SK-N-DZ (cell line): ENCODE results near the gene ZBTB20.
"Not testable (repeated sequence)": the region's sequence is repeated elsewhere in the genome, so short reads cannot be mapped to it uniquely, and the experiment has no call there.

Experiments used
- DNase-seq: peaks from one replicate; pipeline ENCODE4 v3.0.0-alpha.2; 2015; ENCODE audit warnings: low spot score

ZBTB20 gene

DNA sequence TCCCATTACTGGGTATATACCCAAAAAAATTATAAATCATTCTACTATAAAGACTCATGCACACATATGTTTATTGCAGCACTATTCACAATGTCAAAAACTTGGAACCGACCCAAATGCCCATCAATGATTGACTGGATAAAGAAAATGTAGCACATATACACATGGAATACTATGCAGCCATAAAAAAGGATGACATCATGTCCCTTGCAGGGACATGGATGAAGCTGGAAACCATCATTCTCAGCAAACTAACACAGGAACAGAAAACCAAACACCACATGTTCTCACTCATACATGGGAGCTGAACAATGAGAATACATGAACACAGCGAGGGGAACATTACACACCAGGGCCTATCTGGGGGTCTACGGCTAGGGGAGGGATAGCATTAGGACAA is 467.3 kb downstream of the ZBTB20 start:
- not testable (repeated sequence) for DNase-seq

DNA sequence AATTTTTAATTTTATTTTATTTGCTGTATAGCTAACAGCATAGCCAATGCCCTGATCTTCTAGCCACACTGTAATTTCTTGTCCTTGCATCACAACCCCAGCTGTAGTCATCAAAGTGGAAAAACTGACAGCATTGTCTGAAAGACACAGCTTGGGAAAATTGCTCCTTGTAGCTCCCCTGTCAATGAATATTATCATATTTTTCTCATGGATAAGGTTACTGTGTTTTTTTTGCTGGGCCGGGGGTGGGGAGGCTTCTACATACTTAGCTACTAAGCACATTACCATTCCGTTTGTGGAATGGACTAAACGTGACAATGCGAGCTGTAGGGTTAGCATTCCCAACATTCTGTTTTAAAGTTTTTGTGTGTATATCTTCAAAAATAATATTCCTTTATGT is 472.0 kb downstream of the ZBTB20 start:
- no peak for DNase-seq

DNA sequence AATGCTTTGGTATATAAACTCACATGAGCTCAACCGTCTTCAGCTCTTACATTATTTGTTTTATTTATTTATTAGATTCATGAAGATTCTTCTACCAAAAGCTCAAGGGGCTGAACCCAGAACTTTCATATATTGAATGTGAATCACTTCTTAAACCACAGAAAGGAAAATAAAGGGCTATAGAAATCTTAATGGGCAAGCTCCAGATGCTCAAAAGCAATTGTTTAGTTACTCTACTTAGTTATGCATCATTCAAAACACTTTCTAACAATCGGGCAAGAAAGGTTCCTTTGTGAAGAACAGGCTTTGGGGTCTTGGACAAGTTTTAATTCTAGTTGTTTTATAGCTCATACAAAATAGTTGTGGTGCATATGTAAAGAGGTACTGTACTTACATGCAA is 473.1 kb downstream of the ZBTB20 start:
- no peak for DNase-seq

DNA sequence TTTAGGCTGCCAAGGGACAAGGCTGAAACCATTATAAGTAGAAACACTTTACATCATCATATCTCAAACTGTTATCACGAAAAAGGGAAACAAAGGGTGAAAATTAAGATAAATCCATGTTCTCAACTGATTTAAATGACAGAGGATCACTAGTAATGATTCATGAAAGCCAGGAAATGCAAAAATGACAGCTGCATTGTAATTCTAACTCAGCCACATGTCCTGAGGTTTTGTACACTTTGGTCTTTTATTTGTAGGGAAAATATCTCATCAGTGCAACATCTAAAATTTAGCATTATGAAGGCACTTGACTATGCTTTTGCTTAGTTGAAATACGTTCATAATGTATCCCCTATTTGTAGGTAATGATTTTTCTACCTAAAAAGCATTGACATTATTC is 473.6 kb downstream of the ZBTB20 start:
- DNase-seq, result no peak

DNA sequence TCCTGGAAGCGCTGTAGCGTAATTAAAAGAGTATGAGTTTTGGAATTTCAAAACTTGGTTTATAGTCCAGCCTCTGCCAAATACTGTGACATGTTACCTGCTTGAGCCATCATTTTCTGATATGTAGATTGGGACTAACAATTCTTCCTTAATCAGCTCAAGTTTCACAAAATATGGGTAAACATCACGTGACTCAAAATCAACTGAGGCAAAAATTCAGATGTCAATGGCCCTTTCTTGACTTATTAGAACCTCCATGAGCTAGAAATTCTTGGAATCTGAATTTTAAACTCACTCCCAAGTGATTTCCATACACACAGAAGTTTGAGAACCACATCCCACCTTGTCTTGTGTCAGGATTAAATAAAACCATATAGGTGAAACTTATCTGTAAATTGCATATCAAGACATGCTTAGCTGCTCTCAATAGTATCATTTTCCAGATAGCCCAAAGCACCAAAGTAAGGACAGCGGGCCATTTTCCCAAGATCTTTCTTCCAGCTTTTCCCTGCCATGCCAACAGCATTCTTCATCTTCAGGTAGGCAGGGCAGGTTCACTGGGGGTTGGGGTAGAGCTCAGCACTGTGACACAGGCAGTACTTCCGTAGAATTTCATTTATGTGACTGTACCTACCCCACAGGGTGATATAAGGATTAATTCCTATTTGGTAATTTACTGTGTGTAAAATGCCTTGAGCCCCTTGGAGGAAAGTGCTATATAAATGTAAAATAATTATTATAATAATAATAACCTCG is 474.2 kb downstream of the ZBTB20 start:
- no peak for DNase-seq

DNA sequence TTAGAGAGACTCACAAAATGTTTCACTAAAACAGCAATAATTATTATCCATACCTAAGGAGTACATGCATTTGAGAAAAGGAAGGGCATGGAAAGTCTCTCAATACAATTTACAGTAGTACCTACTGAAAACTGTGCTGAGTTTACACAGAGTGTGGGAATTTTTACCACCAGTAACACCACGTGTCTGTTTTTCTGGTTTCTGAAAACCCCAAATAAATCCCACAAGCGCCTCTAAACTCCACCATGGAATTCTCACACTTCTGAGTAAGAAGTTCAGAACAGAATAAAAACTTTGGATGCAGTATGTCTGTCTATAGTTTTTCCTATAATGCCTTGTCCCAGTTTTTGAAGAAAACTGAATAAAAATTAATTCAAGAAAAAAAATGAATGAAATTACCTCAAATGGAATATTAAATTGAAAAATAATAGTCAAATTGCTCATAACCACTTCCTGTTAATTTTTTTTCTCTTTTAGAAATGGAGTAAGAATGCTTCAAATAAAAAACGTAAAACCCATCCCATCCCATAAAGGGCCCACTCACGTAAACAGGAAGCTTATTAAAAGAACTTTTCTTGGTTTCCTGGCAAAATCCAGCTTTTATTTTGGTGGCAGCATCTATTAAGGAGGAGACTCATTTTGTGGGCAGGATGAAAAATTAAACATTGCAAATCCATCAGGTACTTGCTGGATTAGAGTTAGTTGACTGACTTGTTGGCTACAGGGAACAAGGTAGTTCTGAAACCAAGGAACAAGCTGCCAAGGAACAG is 475.2 kb downstream of the ZBTB20 start:
- DNase-seq, result no peak

DNA sequence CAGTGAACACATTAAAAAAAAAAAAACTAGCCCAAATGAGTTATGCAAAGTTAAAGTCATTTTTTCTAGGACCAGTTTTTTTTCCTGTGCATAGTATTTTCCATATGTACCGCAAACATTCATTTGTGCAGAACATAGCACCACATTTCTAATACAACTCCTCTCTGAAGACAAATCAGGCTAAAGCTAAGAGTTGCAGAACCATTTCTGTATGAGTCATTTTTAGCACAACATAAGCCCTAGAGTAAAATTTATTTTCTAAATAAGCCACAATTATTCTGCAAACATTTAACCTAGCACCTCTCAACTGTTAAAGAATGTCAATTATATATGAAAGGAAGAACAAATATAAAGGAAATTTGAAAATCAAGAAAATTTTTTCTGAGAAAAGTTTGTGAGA is 477.5 kb downstream of the ZBTB20 start:
- no peak for DNase-seq

DNA sequence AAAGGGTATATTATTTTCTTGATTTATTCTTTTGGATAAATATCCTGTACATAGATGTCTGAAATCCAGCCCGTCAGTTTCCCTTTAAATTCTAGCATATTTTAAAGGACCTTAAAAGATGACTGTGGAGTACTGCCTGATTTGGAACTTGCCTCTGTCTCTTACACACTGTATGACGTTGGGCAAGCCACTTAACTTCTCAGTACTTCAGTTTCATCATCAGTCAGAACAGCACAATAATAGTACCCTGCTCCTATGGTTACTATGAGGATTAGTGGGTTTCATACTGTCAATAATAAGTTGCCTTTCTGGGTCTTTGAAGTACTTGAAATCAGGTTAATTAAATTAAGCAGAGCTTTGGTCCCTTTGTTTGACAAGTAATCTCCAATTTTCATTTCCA is 479.0 kb downstream of the ZBTB20 start:
- no peak for DNase-seq

DNA sequence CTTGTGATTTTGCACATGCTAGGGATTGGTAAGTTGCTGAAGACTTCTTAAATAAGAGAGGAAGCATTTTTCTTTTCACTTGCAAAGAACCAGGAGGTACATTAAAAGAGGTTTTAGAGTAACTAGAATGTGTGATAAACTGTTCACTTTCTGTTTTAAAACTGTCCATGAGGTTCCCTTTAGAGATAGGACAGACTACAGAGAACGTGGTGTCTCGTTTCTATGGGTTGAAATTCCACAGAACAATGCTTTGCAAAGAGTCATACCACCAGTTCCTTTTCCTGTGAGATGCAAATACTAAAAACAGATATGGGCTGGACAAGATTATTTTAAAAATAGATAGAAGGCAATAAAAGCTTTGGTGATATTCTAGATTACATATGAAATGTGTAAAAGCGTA is 480.5 kb downstream of the ZBTB20 start:
- no peak for DNase-seq

DNA sequence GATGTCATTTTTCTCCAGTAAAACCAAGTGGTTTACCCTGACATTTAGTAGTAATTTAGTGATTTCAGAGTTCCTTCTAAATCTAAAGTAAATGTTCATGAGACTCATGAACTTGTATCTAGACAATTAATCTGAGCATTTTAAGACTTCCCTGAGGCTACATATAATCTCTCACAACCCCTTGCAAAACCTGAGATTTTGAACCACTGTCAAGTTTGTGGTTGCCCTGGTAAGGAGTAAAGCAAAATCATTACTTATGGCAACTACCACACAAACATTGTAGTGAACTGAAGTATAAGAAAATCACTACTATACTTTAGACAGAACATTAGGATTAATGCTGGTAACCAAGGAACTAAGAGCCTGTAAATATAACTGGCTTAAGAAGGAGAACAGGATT is 483.1 kb downstream of the ZBTB20 start:
- DNase-seq, result no peak

DNA sequence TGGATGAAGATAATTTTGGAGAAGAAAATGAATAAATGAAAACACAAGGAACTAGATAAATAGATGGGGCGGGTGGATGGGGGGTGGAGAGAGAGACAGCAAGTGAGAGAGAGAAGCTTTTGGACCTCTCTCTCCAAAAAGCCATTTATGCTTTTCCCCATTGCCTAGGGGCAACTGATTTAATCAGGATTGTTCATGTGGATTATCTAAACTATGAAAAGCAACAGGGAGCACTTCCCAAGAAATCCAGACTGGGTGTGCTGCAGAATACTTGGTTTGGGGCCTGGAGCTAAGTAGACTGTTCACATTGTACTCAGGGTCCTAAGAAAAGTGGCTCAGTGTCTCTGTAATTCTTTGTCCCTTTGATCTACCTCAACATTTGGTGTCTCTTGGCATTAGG is 486.3 kb downstream of the ZBTB20 start:
- no peak for DNase-seq

DNA sequence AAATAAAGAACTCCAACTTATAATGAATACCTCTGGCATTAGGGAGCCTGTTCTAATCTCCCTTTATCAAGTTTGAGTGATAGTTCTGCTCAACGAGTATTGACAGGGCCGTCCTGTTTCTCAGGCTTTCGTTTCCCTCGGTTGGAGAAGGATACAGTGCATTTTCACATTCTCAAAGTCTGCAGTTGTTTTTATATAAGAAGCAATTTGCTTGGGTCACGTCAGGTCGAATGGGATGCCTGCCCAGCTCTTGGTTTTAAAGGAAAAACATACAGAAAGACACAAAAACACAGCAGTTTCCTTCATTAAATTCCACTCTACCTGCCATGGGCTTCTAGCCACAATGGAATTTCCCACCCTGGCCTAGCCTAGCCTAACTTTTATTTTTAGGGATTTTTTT is 487.0 kb downstream of the ZBTB20 start:
- DNase-seq, result no peak

DNA sequence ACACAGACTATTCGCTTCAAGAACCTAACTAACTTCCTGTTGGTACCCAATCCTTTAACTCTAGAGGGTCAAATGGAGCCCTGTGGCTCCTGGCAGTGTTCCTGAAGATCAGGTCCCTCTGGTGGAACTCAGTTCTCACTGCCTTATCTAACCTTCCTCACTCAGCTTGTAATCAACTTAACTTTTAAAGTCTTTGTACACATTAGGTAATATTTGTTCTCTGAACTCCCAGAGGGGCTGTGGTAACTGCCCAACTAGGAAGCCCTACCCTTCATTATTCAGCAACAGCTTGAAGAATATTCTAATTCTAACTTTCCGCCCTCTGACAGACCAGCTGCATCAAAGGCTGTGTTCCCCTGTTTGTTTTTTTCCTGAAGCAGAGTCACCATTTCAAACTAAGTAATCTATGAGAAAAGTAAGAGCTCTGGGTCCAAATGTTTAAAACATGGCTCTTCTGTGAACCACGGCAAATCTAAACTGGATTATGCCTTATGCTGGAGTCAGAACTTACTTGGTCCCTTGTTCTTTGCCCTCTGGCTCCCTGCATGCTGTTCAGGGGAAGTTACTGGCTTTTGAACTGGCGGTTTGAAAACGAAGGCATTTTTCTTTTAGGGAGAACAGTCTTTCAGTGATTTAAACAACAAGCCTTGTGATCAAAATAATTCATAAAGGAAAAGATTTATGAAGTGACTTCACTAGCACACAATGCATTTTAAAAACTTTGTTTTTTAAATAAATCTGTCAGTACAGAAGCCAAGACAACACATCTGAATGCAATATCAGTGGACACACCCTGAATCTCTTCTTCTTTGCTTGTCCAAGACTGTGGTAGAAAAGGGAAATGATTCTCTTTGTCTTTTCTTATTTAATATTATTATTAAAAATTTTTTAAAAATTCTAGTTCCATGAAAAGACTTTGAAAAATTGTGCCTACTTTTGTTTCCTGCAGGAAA is 487.7 kb downstream of the ZBTB20 start:
- DNase-seq, result no peak

DNA sequence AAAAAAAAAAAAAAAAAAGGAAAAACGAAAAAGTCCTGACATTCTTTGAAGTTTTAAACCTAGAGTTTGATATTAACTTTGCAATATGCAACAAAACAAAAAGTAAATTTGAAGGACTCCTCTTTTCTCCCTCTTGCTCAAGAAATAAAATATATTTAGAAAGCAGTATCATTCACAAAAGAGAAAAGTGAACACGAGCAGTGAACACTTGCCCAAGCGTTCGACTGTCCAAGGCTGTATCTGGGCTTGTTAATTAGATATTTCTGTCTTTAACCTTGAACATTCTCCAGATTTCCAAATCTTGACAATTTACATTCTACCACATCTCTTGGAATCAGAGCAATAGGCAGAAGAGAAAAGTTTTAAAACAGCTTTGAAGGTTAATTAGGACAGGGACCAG is 495.5 kb downstream of the ZBTB20 start:
- no peak for DNase-seq

DNA sequence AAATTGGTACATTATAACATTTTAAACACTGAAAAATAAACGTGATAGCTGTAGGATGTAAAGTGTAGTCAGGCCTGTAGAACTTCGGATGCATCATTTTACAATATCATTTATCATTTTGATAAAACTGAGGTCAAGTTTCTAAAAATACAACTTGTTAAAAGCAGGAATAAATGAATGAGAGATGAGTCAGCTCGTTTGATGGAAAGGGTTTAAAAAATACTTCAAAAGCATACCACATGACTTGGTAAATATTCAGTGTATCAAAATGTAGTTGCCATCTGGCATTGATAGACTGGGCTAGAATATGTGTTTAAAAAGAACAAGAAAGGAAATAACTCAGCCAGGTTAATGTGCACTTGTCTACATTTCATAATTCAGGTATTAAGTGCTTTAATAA is 496.3 kb downstream of the ZBTB20 start:
- DNase-seq, result no peak

DNA sequence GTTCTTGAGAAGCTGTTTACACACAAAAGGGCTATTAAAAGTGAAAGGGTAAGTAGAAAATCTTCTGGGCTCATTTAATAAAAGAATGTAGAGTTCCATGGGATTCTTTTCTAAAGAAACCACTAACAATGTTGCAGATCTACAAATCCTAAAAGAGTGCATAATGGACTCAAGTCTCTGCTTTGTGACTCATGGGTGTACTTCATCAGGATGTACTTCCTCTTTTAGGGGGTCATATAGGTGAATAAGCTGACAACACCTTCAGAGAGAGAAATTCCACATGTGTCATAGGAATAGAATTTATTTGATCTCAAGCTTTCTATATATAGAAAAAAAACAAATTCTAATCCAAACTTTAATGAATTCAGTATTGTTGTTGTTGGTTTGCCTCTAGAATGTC is 497.8 kb downstream of the ZBTB20 start:
- DNase-seq, result no peak

DNA sequence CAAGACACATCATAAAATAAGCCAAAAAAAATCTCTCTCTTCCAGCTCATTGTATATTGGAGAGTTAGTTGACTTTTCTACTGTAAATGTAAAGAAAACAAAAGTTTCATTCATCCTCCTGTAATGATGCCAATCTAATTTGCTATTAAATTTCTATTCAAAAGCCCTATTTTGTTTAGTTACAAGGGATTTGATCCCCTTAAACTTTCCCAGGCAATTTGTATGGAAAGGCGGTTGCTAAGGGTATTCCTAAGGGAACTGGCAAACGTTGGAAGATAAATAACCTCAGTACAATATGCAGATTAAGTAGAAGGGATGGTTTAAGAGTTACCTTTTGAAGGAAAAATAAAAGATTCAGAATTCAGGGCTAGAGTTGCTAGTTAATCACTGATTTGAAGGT is 500.6 kb downstream of the ZBTB20 start:
- no peak for DNase-seq

DNA sequence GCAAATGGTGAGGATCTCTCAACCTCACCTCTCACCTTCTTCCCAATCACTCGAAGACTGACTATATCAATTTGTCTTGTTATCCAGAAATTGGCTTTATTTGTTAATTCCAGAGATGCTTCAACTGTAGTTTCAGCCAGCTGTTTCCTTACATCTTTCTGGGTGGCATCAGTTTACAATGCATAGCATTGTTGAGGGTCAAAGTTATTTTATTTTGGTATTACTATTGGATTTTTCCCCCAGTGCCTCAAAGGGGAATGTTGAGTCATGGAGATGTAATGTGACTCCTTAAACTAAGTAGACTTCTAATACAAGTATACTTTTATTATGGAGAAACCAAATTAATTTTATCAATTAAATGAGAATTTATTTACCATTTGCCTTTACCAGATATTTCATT is 501.7 kb downstream of the ZBTB20 start:
- DNase-seq, result no peak

DNA sequence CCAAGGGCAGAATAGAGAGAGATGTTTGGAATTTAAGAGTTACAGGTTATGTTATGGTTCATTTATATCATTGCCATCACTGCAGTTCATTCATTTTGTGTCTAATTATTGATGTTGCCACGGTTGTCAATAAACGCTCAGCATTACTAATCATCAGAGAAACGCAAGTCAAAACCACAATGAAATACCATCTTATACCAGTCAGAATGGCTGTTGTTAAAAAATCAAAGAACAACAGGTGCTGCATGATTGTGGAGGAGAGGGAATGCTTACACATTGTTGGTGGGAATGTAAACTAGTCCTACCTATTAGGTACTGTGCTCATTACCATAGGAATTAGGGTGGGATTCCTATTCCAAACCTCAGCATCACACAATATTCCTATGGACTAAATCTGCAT is 502.7 kb downstream of the ZBTB20 start:
- DNase-seq, result no peak

DNA sequence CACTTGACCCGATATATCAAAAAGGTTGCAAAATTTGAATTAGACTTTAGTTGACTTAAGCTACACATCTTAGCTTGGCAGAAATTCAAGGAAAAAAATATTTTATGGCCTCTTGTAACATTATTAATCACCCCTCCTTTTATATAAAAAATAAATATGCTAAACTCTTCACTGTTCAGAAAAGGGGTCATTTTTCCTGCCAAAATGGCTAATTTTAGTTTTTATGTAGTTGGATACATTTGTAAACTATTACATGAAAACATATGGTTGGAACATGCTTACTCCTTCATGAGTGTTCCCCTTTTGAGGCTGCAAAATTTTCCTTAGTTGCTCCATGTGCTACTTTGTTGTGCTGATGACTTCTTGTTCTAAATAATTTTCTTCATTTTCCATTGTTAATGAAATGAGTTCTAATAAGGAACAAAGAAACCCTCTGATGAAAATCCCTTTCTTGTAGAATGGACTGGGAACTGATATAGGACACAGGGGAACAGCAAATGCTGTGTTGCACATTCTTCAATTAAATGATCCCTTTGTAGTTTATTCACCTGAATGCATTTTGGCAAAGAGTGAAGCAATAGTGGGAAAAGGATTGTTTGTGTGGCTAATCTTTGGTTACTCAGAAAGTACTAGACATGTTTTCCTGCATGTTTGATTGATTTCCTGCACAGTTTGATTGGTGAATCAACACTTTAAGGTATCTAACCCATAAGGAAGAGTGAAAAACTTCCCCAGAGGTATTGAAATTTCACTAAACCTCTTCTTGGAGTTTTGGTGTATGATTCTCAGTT is 503.9 kb downstream of the ZBTB20 start:
- no peak for DNase-seq

DNA sequence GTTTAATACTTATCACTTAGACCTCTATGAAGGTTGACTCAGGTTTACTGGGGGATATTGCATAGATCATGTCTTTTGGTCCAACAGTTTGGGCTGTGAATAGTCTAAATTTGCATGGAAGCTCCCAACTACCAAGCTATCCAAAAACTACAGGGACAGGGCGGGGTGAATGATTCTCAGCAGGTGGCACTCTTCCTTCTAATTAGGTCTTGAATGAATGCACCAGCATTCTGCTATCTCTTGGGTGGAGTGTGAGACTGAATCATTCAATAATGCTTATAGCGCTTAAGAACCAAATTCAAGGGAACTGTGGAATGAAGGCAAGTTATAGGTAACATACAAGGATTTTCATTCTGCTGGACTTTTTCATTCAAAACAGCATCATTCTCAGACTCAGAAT is 507.0 kb downstream of the ZBTB20 start:
- DNase-seq, result no peak
